GM19193 (cell line): ENCODE measurements around the gene PEX14.

Experiments used
- POLR2A ChIP-seq: IDR thresholded peaks from 4 replicates; pipeline ENCODE4 v1.6.1; 2011; ENCODE audit not compliant: insufficient read depth, insufficient read length; ENCODE audit errors: extremely low read depth

The PEX14 gene

DNA sequence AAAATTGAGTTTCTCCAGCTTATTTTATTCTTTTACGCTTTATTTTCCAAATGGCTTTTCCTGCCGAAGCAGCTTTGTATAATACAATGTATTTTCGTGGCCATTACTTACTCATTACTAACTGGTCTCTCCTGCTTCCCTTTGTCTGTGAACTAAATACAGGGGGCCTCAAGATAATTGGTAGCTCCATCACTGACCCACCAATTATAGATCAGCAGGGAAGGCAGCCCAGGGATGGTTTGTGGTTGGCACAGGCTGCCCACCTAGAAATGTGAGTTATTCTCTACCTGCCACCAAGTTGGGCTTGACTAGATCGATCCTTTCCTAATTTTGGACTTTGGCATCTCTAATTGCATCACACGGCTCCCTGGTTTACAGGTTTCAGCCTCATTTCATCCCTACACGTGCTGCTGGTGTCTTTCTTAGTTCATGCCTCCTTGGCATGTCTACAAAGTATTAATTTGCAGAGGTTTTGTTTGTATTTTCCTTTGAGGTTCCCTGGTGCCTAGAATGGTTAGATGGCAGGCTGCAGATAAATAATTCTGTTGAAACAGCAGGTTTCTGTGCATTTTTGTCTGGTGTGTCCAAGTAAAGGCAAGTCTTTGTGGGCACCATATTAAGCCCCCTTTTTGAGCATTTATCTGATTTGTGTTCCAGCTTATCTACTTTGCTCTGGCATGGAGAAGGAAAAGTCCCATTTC is 35.2 kb downstream of the PEX14 start:
- no peak for TF ChIP-seq POLR2A

DNA sequence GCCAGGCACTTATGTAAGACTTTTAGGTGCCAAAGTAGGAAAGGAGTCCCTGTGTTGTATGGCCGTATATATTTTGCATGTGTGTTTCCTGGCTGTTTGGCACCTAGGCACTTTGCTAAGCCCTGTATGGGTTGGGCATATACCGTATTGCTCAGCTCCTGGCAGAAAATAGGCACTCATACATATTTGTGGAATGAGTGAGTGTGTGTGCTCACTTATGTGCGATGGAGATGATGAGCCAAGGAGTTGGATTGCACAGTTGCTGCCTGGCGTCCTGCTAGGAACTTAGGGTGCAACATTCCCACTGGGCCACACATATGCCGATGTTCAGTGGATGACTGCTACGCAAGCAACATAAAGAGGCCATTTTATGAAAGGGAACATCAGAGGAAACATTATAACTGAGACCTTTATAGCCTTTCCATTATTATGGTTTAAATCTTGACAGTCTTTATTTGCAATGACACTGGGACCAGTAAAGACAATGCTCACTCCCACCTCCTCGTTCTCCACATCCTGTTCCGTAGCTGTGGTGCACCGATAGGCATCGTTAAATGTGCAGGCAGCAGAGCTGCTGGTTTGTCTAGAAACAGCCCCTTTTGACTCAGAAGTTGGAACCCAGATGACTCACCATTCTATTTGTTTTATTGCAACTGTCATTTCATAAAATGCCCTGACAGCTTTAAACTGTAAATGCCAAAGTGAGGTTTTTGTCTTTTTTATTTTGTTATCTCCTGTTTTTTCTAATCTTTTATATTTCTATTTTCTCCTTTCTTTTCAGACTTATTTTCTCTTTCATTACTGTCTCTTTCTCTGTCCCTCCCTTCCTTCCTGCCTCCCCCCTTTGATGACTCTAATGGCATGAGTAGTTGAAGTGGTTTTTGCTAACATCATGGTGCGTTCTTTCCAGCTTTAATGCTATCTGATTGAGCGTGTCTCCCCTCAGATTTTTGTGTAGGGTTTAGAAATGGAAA is 36.1 kb downstream of the PEX14 start:
- no peak for TF ChIP-seq POLR2A

DNA sequence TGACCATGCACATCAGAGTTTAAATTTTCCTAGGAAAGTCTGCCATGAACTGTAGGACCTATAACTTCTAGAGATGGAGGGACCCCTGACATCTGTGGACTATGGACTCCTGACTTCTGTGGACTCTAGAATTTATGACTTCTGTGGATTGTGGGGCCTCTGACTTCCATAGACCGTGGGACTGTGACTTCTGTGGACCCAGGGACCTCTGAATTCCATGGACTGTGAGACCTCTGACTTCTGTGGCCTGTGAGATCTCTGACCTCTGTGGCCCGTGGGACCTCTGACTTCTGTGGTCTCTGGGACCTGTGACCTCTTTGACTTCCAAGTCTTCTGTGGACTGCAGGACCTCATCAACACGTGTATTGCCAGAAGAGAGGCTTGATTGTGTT is 36.7 kb downstream of the PEX14 start:
- TF ChIP-seq POLR2A: no peak

DNA sequence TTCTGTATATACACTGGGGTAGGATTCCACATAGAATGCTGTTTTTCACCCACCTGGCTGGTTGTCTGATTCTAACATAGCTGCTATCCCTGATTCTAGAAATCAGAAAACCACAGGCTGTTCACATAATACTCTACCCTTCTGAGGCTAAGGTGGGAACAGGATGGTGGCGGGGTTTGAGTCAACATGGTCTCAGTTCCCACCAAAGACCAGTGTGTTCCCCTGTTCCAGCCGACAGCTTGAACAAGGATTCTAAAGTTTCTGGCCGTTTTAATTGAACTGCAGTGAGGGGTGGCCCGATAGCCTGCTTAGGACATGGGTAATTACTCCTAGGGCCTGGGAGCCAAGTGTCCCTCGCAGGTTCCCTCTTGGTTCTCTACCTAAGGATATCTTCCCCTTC is 38.4 kb downstream of the PEX14 start:
- no peak for TF ChIP-seq POLR2A

DNA sequence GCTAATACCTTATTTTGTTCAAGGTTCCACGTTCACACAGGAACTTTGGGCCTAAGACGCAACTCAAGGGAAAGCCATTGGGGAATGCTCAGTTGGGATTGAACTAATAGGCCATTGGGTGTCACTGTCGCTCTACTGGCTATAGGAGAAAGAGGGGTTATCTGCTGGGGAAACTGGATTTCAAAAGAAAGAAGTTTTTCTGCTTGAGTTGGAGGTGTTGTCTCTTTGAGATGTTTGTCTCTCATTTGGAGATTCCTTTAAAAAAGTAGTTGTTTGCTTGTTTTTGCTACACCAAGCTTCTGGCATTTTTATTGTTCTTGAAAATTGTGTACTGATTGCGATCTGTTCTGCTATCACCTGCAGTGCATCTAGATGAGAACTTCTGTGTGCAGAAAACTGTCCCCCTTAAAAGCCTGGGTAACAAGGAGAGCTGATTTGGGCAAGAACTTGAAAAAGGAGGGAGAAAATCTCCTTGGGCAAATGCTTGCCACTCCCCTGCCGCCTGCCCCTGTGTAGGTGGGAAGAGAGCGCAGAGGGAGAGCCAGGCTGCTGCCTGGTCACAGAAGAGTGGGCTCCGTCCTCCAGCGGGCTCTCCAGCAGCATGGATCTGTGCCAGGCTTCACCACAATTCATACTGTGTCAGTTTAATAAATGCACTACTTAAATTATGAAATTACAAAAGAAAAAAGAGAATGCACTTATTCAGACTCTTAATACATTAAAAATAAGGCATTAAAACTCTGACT is 39.9 kb downstream of the PEX14 start:
- TF ChIP-seq POLR2A: no peak

DNA sequence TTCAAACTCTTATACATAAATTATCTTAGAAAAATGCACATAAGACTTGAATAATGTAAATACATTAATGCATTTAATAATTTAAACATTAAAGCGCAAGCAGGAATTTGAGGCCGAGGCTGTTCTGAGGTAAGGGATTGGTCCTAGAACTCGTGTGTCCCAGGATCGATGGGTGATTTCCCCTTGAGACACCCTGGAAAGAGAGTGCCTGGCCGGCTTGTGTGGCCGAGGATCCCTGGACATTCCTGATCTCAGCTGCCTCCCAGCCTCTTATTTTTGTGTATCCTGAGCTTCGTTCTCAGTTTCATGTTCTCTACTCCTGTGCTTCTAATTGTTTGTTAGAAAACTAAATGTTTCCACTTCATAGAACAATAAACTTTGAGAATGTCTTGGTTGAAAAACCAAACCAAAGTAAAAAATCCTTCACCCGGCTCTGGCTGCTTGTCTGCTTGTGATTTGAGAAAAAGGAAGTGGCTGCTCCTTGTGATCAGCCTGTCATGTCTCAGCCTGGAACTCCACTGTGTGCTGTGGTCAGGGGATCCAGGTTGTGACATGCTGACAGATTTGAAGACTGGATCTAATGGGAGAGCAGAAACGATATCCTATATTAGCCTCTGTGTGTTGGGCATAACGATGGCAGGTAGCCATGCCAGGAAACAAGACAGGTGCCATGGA is 40.7 kb downstream of the PEX14 start:
- no peak for TF ChIP-seq POLR2A

DNA sequence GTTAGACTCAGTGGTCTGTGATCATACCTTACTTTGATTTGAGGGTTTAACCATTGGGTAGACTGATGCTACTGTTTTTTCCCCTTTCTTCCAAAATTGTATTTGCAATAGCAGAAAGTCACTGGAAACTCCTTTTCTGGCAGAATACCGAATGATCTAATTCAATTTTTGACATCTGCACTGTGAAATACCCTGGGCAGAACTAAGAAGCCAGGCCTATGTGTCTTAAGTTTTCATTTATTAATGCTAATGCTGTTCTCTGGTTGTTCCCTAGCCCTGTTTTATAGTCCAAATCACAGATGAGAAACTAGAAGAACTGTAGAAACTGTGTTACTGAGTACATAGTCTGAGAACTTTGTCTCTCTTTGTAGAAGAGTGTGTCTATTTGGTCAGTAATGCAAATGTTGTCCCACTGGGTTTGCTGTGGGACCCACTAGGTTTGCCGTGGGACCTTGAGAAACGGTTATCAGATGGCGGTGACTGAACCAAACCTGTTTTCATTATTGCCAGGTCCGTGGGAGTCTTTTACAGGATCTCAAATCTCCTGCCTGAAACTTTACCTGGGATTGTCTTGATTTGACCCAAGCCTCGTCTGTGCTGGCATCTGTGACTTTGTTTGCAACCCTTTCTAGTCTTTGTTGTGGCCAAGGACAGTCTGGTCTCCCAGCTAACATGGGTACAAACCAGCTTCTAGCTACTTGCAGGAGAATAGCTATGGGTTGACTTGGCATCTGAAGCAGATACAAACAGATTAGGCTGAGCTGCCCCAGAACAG is 41.4 kb downstream of the PEX14 start:
- no peak for TF ChIP-seq POLR2A

DNA sequence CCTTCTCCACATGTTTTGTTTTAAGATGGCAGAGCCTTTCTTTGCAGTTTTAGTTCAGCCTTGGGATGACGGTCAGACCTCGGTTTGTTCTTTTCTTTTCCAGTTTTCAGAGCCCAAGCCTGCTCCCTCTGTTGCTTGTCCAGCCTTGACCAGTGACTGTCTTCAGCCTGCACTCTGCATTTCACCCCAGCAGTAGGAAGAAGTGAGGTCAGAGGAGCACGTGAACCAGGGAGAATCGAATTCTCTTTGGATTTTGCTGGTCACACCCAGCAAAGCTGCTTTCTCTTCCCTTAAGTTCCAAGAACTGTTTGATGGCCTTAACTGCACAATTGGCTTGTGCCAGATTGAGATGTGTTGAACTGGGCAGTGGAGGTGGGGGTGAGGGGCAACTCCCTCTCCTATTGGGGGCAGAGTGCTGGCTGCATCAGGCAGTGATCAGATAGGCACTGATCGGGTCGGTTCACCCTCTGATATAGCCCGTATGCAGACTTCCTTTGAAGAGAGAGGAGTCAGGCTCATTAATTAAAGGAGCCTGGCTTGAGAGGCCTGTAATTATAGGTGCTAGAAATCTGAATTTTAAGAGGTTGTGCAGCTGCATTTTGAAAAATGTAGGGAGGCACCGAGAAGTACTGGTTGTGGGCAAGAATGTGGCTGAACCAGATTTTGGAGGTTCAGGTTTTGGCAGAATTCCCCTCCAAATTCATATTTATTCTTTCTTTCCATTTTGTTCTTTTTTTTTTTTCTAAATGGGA is 42.4 kb downstream of the PEX14 start:
- TF ChIP-seq POLR2A: no peak

DNA sequence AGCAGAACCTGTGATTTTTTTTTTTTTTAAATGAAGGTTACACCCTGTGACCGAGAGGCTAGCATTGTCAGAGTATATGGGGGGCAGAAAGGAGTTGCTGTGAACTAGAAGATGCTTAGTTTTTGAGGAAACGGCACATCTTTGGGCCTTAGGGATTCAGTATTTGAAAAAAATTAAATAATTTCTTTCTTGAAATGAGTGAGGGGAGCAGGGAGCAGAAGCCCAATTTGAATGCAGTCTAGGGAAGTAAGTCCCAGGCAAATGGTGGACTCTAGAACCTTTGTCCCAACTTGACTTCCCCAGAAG is 42.9 kb downstream of the PEX14 start:
- no peak for TF ChIP-seq POLR2A

DNA sequence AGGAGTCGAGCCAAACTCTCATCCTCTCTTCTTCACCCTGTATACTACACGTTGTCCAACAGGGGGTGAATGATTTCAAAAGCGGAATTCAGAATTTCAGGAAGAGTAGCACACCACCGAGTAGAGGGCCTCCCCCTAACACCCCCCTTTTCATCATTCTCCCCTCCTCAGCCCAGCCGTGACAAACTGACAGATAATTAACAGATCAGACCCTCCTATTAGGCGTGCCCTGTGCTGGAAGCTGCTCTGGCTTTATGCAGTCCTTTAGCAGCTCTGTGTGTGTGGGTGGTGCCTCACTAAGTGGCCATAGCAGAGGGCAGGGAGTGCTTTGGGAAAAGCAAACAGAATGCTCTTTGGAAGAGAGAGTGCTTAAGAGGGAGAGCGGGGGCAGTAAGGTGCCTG is 44.3 kb downstream of the PEX14 start:
- TF ChIP-seq POLR2A: no peak

DNA sequence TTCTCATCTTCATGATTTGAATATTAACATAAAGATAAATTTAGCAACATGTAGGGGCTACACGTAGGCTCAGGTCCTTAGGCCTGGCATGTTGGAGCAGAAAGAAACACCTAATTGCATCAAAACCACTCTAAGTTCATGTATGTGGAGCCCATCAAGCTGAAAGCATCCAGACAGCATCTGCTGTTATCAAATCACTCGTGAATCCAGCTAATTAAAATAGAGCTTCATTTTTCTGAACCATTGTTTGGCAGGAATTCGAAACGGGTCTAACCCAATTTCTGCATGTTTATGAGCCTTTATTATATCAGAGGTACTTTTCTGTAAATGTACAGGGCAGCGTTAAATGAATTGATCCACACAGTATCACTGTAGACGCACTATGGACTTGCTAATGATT is 45.7 kb downstream of the PEX14 start:
- TF ChIP-seq POLR2A: no peak

DNA sequence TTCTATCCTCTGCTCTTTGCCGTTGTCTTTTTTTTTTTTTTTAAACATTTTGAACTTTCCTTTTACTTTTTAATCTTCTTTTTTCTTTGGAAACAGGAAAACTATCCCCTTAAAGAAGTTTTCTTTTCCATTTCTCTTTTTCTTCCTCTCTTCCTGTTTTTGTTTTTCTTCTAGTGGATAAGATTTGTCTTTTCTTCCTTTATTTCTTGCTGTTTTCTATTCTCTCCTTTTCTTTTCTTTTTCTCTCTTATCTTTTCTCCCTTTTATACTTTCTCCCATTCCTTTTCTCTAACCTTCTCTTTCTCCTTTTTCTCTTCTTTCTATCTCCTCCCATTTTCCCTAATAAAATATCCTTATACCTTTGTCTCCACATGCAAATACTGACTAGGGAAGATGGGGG is 46.2 kb downstream of the PEX14 start:
- no peak for TF ChIP-seq POLR2A

DNA sequence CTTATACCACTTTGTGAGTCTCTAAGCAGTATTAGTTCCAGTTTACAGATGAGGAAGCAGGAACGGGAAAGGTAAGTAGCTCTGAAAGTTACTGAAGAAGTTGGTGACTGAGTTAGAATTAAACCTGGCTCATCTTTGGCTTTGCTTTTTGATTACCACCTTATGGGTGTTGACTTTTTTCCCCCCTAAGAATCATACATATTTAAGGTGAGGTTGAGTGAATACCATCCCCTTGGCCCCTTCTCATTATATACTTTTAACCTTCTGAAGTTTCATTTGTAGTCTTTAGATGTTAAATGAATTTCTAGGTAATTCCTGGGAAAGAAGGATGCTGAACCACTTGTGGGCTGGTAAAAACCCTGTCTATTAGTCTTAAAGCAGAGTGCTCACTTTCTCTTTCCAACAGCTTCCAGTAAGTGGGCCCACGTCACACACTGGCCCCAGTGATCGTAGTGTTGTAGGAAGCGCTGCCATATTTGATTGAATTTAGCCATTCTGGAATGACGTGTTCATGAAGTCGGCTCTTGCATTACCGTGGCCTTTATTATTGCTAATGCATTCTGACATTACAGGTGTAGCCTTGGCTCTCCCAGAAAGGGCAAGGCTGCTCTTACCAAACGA is 46.9 kb downstream of the PEX14 start:
- TF ChIP-seq POLR2A: no peak
